CD8-positive, alpha-beta memory T cell (primary cell): ENCODE measurements around the gene GOLGA8J. TPM values are rescaled to one million over a fixed set of nuclear protein-coding genes. Genes with fewer than 3 reads are reported as not detected.
"Not testable (repeated sequence)": the region's sequence is repeated elsewhere in the genome, so short reads cannot be mapped to it uniquely, and the experiment has no call there.

ENCODE experiments used
- CTCF ChIA-PET: fragments of 350-600 bp; sonication (Branson Sonifier 250); formaldehyde crosslinking; loops from one replicate; lab custom pipeline; 2021; ENCODE audit warnings: antibody characterized with exemption; lab: Charles Lee
- POLR2A ChIA-PET: fragments of 350-600 bp; sonication (Branson Sonifier 250); formaldehyde crosslinking; loops from one replicate; lab custom pipeline; 2021; ENCODE audit warnings: antibody characterized with exemption; lab: Charles Lee
- DNase-seq, 5 donors: peaks; one replicate each; pipeline versions ENCODE4 v3.0.0 to v3.0.0-alpha.2; 2020 to 2022; ENCODE audit warnings: mixed read lengths in 1 of 5
- H3K27ac ChIP-seq: one replicate; pipeline ENCODE4 v1.7.0; 2013; ENCODE audit warnings: low read depth, mild to moderate bottlenecking, low read length, moderate library complexity
- H3K27me3 ChIP-seq: 2 replicates; pipeline ENCODE4 v1.7.0; 2013; ENCODE audit warnings: low read length, mild to moderate bottlenecking; ENCODE audit not compliant: insufficient read depth, poor library complexity, severe bottlenecking
- H3K36me3 ChIP-seq: 2 replicates; pipeline ENCODE4 v1.7.0; 2013; ENCODE audit warnings: mild to moderate bottlenecking, low read length, moderate library complexity; ENCODE audit not compliant: insufficient read depth
- H3K4me1 ChIP-seq: 2 replicates; pipeline ENCODE4 v1.7.0; 2013; ENCODE audit warnings: mild to moderate bottlenecking, low read length, moderate library complexity; ENCODE audit not compliant: insufficient read depth
- H3K4me3 ChIP-seq: 2 replicates; pipeline ENCODE4 v1.7.0; 2013; ENCODE audit warnings: mild to moderate bottlenecking, low read length
- H3K9me3 ChIP-seq: 2 replicates; pipeline ENCODE4 v1.7.0; 2013; ENCODE audit warnings: mild to moderate bottlenecking, low read length
- H3K27ac Mint-ChIP-seq, 8 donors: one replicate each; pipeline ENCODE4 v1.8.0; 2020 to 2021; ENCODE audit warnings: mixed read lengths in 8 of 8, mild to moderate bottlenecking in 6 of 8, inconsistent platforms in 3 of 8, moderate library complexity in 3 of 8
- H3K27me3 Mint-ChIP-seq, 2 donors: one replicate each; pipeline ENCODE4 v1.8.0; 2020 to 2021; ENCODE audit warnings: mixed read lengths in 2 of 2, mild to moderate bottlenecking in 1 of 2, moderate library complexity in 1 of 2
- H3K36me3 Mint-ChIP-seq, 3 donors: one replicate each; pipeline ENCODE4 v1.8.0; 2020 to 2021; ENCODE audit warnings: mixed read lengths in 3 of 3, inconsistent platforms in 1 of 3, mild to moderate bottlenecking in 1 of 3
- H3K4me1 Mint-ChIP-seq, 3 donors: one replicate each; pipeline ENCODE4 v1.8.0; 2020 to 2021; ENCODE audit warnings: mixed read lengths in 3 of 3, inconsistent platforms in 1 of 3, mild to moderate bottlenecking in 1 of 3
- H3K4me3 Mint-ChIP-seq, 7 donors: one replicate each; pipeline ENCODE4 v1.8.0; 2020 to 2021; ENCODE audit warnings: mixed read lengths in 7 of 7, mild to moderate bottlenecking in 6 of 7, moderate library complexity in 4 of 7, inconsistent platforms in 2 of 7
- H3K9me3 Mint-ChIP-seq, 5 donors: one replicate each; pipeline ENCODE4 v1.8.0; 2020 to 2022; ENCODE audit warnings: mixed read lengths in 5 of 5, mild to moderate bottlenecking in 3 of 5, moderate library complexity in 2 of 5, inconsistent platforms in 1 of 5
- polyA plus RNA-seq: library from polyadenylated mRNA; unstranded; fragments of 300-500 nt; fragmentation: Illumina TruSeq; gene quantifications from one replicate; pipeline ENCODE4 v1.2.3, GENCODE V29; 2021
- total RNA-seq, 2 experiments: library from RNA; stranded (reverse); gene quantifications; one replicate each; pipeline ENCODE4 v1.2.3, GENCODE V29; 2021

Gene GOLGA8J
- total and polyA plus RNA-seq, 3 experiments from 2014 or later, result 0.11 TPM; not detected in 2

- Mint-ChIP-seq H3K4me1 (no peaks in the 10 kb centered on the region), H3K27ac (peak overlapping the region in 1 of 8 donors; percentile 14), H3K4me3 (no peak overlapping the region), H3K9me3 (peaks cover 0 to 6% (median 4%) of the 10 kb centered on the region in 5 donors), H3K36me3 (no peaks in the 10 kb centered on the region), H3K27me3 (peaks cover 0 to 7% of the 10 kb centered on the region in 2 donors)
- Histone ChIP-seq H3K4me1 (no peaks in the 10 kb centered on the region), H3K36me3 (no peaks in the 10 kb centered on the region), H3K9me3 (no peaks in the 10 kb centered on the region), H3K27ac (no peak overlapping the region), H3K4me3 (no peak overlapping the region), H3K27me3 (no peaks in the 10 kb centered on the region)
- CTCF ChIA-PET, result no interaction called here
- POLR2A ChIA-PET, result no interaction called here
- DNase-seq, result no peak
These were observed 18.8 kb upstream of the GOLGA8J start for GRCh38 chr15:30063835-30064546.

- no peak for DNase-seq
- Mint-ChIP-seq H3K27me3 (peaks cover 0 to 7% of the 10 kb centered on the region in 2 donors), H3K9me3 (peaks cover 0 to 6% (median 4%) of the 10 kb centered on the region in 5 donors), H3K4me1 (no peaks in the 10 kb centered on the region), H3K36me3 (no peaks in the 10 kb centered on the region), H3K4me3 (no peak overlapping the region), H3K27ac (no peak overlapping the region)
- ChIA-PET POLR2A (no interaction called here), CTCF (no interaction called here)
- H3K9me3 ChIP-seq, result no peaks in the 10 kb centered on the region
- H3K4me3 ChIP-seq, result no peak overlapping the region
- no peaks in the 10 kb centered on the region for H3K27me3 ChIP-seq
- no peak overlapping the region for H3K27ac ChIP-seq
- H3K36me3 ChIP-seq, result no peaks in the 10 kb centered on the region
- H3K4me1 ChIP-seq, result no peaks in the 10 kb centered on the region
These were observed 17.5 kb upstream of the GOLGA8J start for GRCh38 chr15:30065025-30065801.

- H3K27ac Mint-ChIP-seq, result no peak overlapping the region
- peaks cover 6 to 7% of the 10 kb centered on the region in 2 donors for H3K27me3 Mint-ChIP-seq
- Histone ChIP-seq H3K27me3 (no peaks in the 10 kb centered on the region), H3K4me3 (no peak overlapping the region), H3K36me3 (no peaks in the 10 kb centered on the region), H3K4me1 (no peaks in the 10 kb centered on the region), H3K27ac (no peak overlapping the region), H3K9me3 (no peaks in the 10 kb centered on the region)
- ChIA-PET CTCF (no interaction called here), POLR2A (no interaction called here)
- H3K4me3 Mint-ChIP-seq, result no peak overlapping the region
- no peaks in the 10 kb centered on the region for H3K36me3 Mint-ChIP-seq
- peaks cover 0 to 6% (median 4%) of the 10 kb centered on the region in 5 donors for H3K9me3 Mint-ChIP-seq
- no peaks in the 10 kb centered on the region for H3K4me1 Mint-ChIP-seq
- no peak for DNase-seq
These were observed 14.4 kb upstream of the GOLGA8J start for GRCh38 chr15:30068326-30068725.

GRCh38 chr15:30072630-30073029 lies 10.1 kb upstream of the GOLGA8J start:
- DNase-seq, result no peak
- CTCF ChIA-PET, result no interaction called here
- Mint-ChIP-seq H3K27me3 (peaks cover 10 to 21% of the 10 kb centered on the region in 2 donors), H3K27ac (no peak overlapping the region), H3K9me3 (peaks cover 0 to 6% (median 1%) of the 10 kb centered on the region in 5 donors), H3K4me3 (no peak overlapping the region), H3K36me3 (no peaks in the 10 kb centered on the region), H3K4me1 (no peaks in the 10 kb centered on the region)
- Histone ChIP-seq H3K27me3 (no peaks in the 10 kb centered on the region), H3K4me1 (no peaks in the 10 kb centered on the region), H3K9me3 (no peaks in the 10 kb centered on the region), H3K36me3 (no peaks in the 10 kb centered on the region), H3K27ac (no peak overlapping the region), H3K4me3 (no peak overlapping the region)
- POLR2A ChIA-PET, result no interaction called here

GRCh38 chr15:30073915-30074314 lies 8.8 kb upstream of the GOLGA8J start:
- no peaks in the 10 kb centered on the region for H3K36me3 Mint-ChIP-seq
- no peaks in the 10 kb centered on the region for H3K4me1 Mint-ChIP-seq
- H3K4me3 ChIP-seq, result no peak overlapping the region
- CTCF ChIA-PET, result no interaction called here
- no peaks in the 10 kb centered on the region for H3K9me3 Mint-ChIP-seq
- no peak for DNase-seq
- POLR2A ChIA-PET, result no interaction called here
- H3K27me3 ChIP-seq, result no peaks in the 10 kb centered on the region
- no peaks in the 10 kb centered on the region for H3K9me3 ChIP-seq
- no peak overlapping the region for H3K27ac Mint-ChIP-seq
- no peak overlapping the region for H3K27ac ChIP-seq
- peaks cover 6 to 21% of the 10 kb centered on the region in 2 donors for H3K27me3 Mint-ChIP-seq
- H3K4me3 Mint-ChIP-seq, result no peak overlapping the region
- H3K36me3 ChIP-seq, result no peaks in the 10 kb centered on the region
- no peaks in the 10 kb centered on the region for H3K4me1 ChIP-seq

GRCh38 chr15:30080816-30081215 lies 1.9 kb upstream of the GOLGA8J start:
- H3K4me1 ChIP-seq, DNase-seq, H3K4me3 ChIP-seq, H3K9me3 ChIP-seq, H3K9me3 Mint-ChIP-seq, POLR2A ChIA-PET, H3K36me3 ChIP-seq, H3K4me1 Mint-ChIP-seq, H3K27ac Mint-ChIP-seq, CTCF ChIA-PET, H3K36me3 Mint-ChIP-seq, H3K27me3 ChIP-seq, H3K4me3 Mint-ChIP-seq, H3K27ac ChIP-seq, H3K27me3 Mint-ChIP-seq: not testable (repeated sequence)

- H3K36me3 Mint-ChIP-seq, H3K4me3 ChIP-seq, CTCF ChIA-PET: not testable (repeated sequence)
These were observed 15.1 kb downstream of the GOLGA8J start for GRCh38 chr15:30097827-30098226.

GRCh38 chr15:30102890-30103289 lies 20.1 kb downstream of the GOLGA8J start:
- H3K27me3 Mint-ChIP-seq, POLR2A ChIA-PET: not testable (repeated sequence)

More at GRCh38 chr15:30097827-30098226, 15.1 kb downstream of the GOLGA8J start:
- H3K27me3 Mint-ChIP-seq, H3K9me3 ChIP-seq, H3K27ac ChIP-seq, H3K27me3 ChIP-seq, DNase-seq, H3K4me1 ChIP-seq, POLR2A ChIA-PET, H3K36me3 ChIP-seq, H3K4me3 Mint-ChIP-seq, H3K9me3 Mint-ChIP-seq, H3K4me1 Mint-ChIP-seq, H3K27ac Mint-ChIP-seq: not testable (repeated sequence)

More at GRCh38 chr15:30102890-30103289, 20.1 kb downstream of the GOLGA8J start:
- H3K4me3 ChIP-seq, H3K27ac ChIP-seq, H3K9me3 ChIP-seq, H3K27ac Mint-ChIP-seq, H3K4me1 ChIP-seq, H3K27me3 ChIP-seq, H3K4me1 Mint-ChIP-seq, H3K4me3 Mint-ChIP-seq, H3K36me3 ChIP-seq, DNase-seq, CTCF ChIA-PET, H3K36me3 Mint-ChIP-seq, H3K9me3 Mint-ChIP-seq: not testable (repeated sequence)
